ENCODE measurements around the gene SPHKAP. TPM values are rescaled to one million over a fixed set of nuclear protein-coding genes. Genes with fewer than 3 reads are reported as not detected.
A peak's percentile ranks its signal among the peaks of the same experiment; 100 is the strongest.

Gene SPHKAP
- polyA plus RNA-seq, 1 donor (not counting 4 experiments of a cell fraction or from before 2014, with no cell fraction given), result not detected

DNA sequence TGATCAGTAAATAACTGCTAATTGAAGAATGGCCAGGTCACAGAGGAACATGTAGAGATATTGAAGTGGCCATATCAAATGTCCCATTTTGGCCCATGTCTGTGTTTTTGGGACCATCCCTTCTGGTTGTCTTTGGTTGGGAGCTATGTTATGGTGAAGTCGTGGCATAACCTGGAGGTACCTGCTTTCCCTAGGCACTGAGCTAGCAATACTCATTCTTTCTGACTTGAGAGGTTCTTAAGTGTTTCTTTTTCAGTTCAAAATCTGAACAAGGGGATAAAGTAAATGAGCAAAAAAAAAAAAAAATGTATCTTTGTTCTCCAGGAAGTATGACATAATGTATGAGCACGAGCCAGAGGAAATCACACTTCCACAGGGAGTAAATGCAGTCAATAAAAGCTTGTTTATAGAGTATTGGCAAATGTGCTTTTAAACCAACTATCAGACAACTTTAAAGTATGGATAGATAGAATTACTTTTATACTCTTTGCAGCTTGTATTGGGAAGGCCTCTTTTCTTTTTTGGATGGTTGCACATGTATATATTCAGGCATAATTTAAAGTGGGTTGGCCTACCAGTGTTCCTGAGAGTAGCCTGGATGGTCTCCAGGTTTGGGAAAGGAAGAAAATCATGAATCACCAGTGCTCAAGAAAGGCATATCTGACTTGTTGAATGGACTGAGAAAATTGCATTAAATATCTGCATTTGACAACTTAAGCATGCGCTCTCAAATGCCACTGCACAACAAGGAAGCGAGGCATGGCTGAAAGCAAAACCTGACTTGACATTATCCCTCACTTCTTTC lies 125.0 kb downstream of the SPHKAP start:
- H3K9me1 ChIP-seq (ENCODE audit: control insufficient read depth, extremely low read depth, insufficient read depth, low read length), result no peaks in the 10 kb centered on the region
- TF ChIP-seq EZH2 (IDR thresholded peaks at IDR 0.05; ENCODE audit: low read length), result no peak
- TF ChIP-seq, protein P1, sequence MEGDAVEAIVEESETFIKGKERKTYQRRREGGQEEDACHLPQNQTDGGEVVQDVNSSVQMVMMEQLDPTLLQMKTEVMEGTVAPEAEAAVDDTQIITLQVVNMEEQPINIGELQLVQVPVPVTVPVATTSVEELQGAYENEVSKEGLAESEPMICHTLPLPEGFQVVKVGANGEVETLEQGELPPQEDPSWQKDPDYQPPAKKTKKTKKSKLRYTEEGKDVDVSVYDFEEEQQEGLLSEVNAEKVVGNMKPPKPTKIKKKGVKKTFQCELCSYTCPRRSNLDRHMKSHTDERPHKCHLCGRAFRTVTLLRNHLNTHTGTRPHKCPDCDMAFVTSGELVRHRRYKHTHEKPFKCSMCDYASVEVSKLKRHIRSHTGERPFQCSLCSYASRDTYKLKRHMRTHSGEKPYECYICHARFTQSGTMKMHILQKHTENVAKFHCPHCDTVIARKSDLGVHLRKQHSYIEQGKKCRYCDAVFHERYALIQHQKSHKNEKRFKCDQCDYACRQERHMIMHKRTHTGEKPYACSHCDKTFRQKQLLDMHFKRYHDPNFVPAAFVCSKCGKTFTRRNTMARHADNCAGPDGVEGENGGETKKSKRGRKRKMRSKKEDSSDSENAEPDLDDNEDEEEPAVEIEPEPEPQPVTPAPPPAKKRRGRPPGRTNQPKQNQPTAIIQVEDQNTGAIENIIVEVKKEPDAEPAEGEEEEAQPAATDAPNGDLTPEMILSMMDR (optimal IDR thresholded peaks at IDR 0.05 in 1 of 3, IDR thresholded peaks at IDR 0.05 in 1 of 3, conservative IDR thresholded peaks at IDR 0.05 in 1 of 3; ENCODE audit: extremely low read depth in 1 of 3, insufficient read depth in 2 of 3, low read length in 3 of 3), result no peak
- no peak for FAIRE-seq

DNA sequence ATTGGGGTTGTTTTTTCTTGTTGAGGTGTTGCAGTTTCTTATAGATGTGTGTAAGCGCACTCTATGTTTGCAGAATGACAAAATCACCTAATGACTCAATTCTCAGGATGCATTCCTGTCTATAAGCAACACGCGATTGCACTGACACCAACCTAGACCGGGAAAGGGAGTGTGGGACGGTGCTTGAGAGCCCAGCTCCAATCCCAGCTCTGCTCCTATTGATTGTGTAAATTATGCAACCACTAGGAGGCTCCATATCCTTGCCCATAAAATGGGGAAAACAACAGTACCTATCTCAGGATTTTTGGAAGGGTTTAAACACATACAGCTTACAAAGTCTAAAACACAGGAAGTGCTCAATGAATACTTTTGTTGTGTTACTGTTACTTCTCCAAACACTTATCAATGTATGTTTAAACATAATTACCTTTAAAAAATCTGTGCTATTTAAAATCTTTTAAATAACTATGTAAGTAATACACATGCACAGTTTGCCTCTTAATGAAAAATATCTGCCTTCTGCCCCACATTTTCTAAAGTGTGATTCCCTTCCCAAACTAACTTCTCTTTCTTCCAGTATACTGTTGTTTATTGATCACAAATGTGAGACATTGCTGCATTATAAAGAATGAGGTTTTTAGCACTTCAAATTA lies 132.5 kb downstream of the SPHKAP start:
- dilution Hi-C loops (cut with MboI; ENCODE audit: extremely low pct_ligation_motif_present, low sequenced_read_pairs), result no loop called here
- H2AFZ ChIP-seq (ENCODE audit: control insufficient read depth, low read length), result no peak overlapping the region
- no peak overlapping the region for H3K4me2 ChIP-seq (ENCODE audit: control insufficient read depth, extremely low read depth, insufficient read depth, low read depth, low read length)

More for the DNA sequence above, 125.0 kb downstream of the SPHKAP start:
- no peaks in the 10 kb centered on the region for H3K36me3 ChIP-seq (ENCODE audit: control insufficient read depth in 2 of 2, extremely low read depth in 1 of 2, insufficient read depth in 2 of 2, low read length in 2 of 2)
- H3K9me3 ChIP-seq (ENCODE audit: control insufficient read depth, low read depth, low read length), result no peaks in the 10 kb centered on the region
- no peak overlapping the region for H3K9ac ChIP-seq (ENCODE audit: control insufficient read depth, extremely low read depth, insufficient read depth, low read length)
- no peak overlapping the region for H3K27ac ChIP-seq (ENCODE audit: control insufficient read depth, insufficient read depth, low read length)
- H3K79me2 ChIP-seq (ENCODE audit: control insufficient read depth, insufficient read depth, low read length), result no peaks in the 10 kb centered on the region
- no peak overlapping the region for H2AFZ ChIP-seq (ENCODE audit: control insufficient read depth, low read length)
- no peak for DNase-seq (ENCODE audit: low read depth, low spot score)
- no peak overlapping the region for H3K4me2 ChIP-seq (ENCODE audit: control insufficient read depth, extremely low read depth, insufficient read depth, low read depth, low read length)
- no peaks in the 10 kb centered on the region for H4K20me1 ChIP-seq (ENCODE audit: control insufficient read depth, extremely low read depth, insufficient read depth, low read length)
- no peaks in the 10 kb centered on the region for H3K27me3 ChIP-seq (ENCODE audit: control insufficient read depth, extremely low read depth, insufficient read depth, low read length)
- H3K4me3 ChIP-seq (ENCODE audit: control insufficient read depth in 2 of 3, extremely low read depth in 1 of 3, insufficient read depth in 2 of 3, low read depth in 1 of 3, low read length in 3 of 3), result no peak overlapping the region
- no peaks in the 10 kb centered on the region for H3K4me1 ChIP-seq (ENCODE audit: control insufficient read depth, extremely low read depth, insufficient read depth, low read length)
- dilution Hi-C loops (cut with MboI; ENCODE audit: extremely low pct_ligation_motif_present, low sequenced_read_pairs), result no loop called here

More for the DNA sequence above, 132.5 kb downstream of the SPHKAP start:
- H4K20me1 ChIP-seq (ENCODE audit: control insufficient read depth, extremely low read depth, insufficient read depth, low read length), result no peaks in the 10 kb centered on the region
- no peaks in the 10 kb centered on the region for H3K79me2 ChIP-seq (ENCODE audit: control insufficient read depth, insufficient read depth, low read length)
- DNase-seq (ENCODE audit: low read depth, low spot score) (peak; percentile 23), FAIRE-seq (no peak)
- no peak overlapping the region for H3K27ac ChIP-seq (ENCODE audit: control insufficient read depth, insufficient read depth, low read length)
- no peaks in the 10 kb centered on the region for H3K4me1 ChIP-seq (ENCODE audit: control insufficient read depth, extremely low read depth, insufficient read depth, low read length)
- H3K4me3 ChIP-seq (ENCODE audit: control insufficient read depth in 2 of 3, extremely low read depth in 1 of 3, insufficient read depth in 2 of 3, low read depth in 1 of 3, low read length in 3 of 3), result no peak overlapping the region
- no peaks in the 10 kb centered on the region for H3K9me3 ChIP-seq (ENCODE audit: control insufficient read depth, low read depth, low read length)
- TF ChIP-seq, protein P1 (optimal IDR thresholded peaks at IDR 0.05 in 1 of 3, IDR thresholded peaks at IDR 0.05 in 1 of 3, conservative IDR thresholded peaks at IDR 0.05 in 1 of 3; ENCODE audit: extremely low read depth in 1 of 3, insufficient read depth in 2 of 3, low read length in 3 of 3), result peak; percentile 50 to 66 (median 61)
- TF ChIP-seq EZH2 (IDR thresholded peaks at IDR 0.05; ENCODE audit: low read length), result no peak
- H3K9me1 ChIP-seq (ENCODE audit: control insufficient read depth, extremely low read depth, insufficient read depth, low read length), result no peaks in the 10 kb centered on the region
- no peaks in the 10 kb centered on the region for H3K36me3 ChIP-seq (ENCODE audit: control insufficient read depth in 2 of 2, extremely low read depth in 1 of 2, insufficient read depth in 2 of 2, low read length in 2 of 2)
- no peak overlapping the region for H3K9ac ChIP-seq (ENCODE audit: control insufficient read depth, extremely low read depth, insufficient read depth, low read length)
- no peaks in the 10 kb centered on the region for H3K27me3 ChIP-seq (ENCODE audit: control insufficient read depth, extremely low read depth, insufficient read depth, low read length)

All from keratinocyte (primary cell).